GM23338 (cell line): Measurements from ENCODE around the gene UQCC3. TPM values are rescaled to one million over a fixed set of nuclear protein-coding genes. Genes with fewer than 3 reads are reported as not detected.

Source experiments
- ATAC-seq: fragments of 200-7000 bp; cut with Tn5 transposase; 3 replicates; pipeline ENCODE4 v1.9.1; 2020
- DNase-seq: peaks from one replicate; pipeline ENCODE4 v3.0.0-alpha.2; 2015; ENCODE audit warnings: low spot score
- H2AFZ ChIP-seq: fragments of 200-600 bp; sonication (generic); 2 replicates; pipeline ENCODE4 v1.8.0; 2016; ENCODE audit warnings: antibody characterized with exemption, mild to moderate bottlenecking, moderate library complexity
- H3F3A ChIP-seq: fragments of 200-600 bp; sonication (generic); replicated peaks from 2 replicates; pipeline ENCODE4 v1.8.0; 2017; ENCODE audit warnings: antibody characterized with exemption, mixed run types, low read depth
- H3K27ac ChIP-seq: fragments of 200-600 bp; sonication (generic); 2 replicates; pipeline ENCODE4 v1.6.1; 2016; ENCODE audit warnings: low read depth
- H3K27me3 ChIP-seq: fragments of 200-600 bp; sonication (generic); 2 replicates; pipeline ENCODE4 v1.8.0; 2016; ENCODE audit warnings: mild to moderate bottlenecking, mixed run types, moderate library complexity; ENCODE audit not compliant: insufficient read depth
- H3K36me3 ChIP-seq: fragments of 200-600 bp; sonication (generic); 2 replicates; pipeline ENCODE4 v1.8.0; 2016; ENCODE audit warnings: mild to moderate bottlenecking; ENCODE audit not compliant: insufficient read depth
- H3K4me1 ChIP-seq: fragments of 200-600 bp; sonication (generic); 2 replicates; pipeline ENCODE4 v1.8.0; 2016; ENCODE audit warnings: mild to moderate bottlenecking, moderate library complexity; ENCODE audit not compliant: insufficient read depth
- H3K4me2 ChIP-seq: fragments of 200-600 bp; sonication (generic); 2 replicates; pipeline ENCODE4 v1.7.1; 2017; ENCODE audit warnings: mixed run types
- H3K4me3 ChIP-seq: fragments of 200-600 bp; sonication (generic); 2 replicates; pipeline ENCODE4 v1.6.1; 2016; ENCODE audit warnings: mixed run types
- H3K79me2 ChIP-seq: fragments of 200-600 bp; sonication (generic); replicated peaks from 2 replicates; pipeline ENCODE4 v1.8.0; 2017; ENCODE audit warnings: mild to moderate bottlenecking; ENCODE audit not compliant: insufficient read depth
- H3K9me2 ChIP-seq: fragments of 200-600 bp; sonication (generic); 2 replicates; pipeline ENCODE4 v1.8.0; 2017; ENCODE audit not compliant: insufficient read depth
- H4K20me1 ChIP-seq: fragments of 200-600 bp; sonication (generic); replicated peaks from 2 replicates; pipeline ENCODE4 v1.8.0; 2017; ENCODE audit warnings: mild to moderate bottlenecking; ENCODE audit not compliant: insufficient read depth
- H3K27ac Mint-ChIP-seq: 2 replicates; pipeline ENCODE4 v1.8.0; 2020; ENCODE audit warnings: inconsistent platforms, mild to moderate bottlenecking, moderate library complexity, mixed read lengths
- H3K27me3 Mint-ChIP-seq: 3 replicates; pipeline ENCODE4 v1.8.0; 2022; ENCODE audit warnings: low read depth, mild to moderate bottlenecking, moderate library complexity, mixed read lengths, inconsistent platforms; ENCODE audit not compliant: insufficient read depth, poor library complexity
- H3K36me3 Mint-ChIP-seq: 3 replicates; pipeline ENCODE4 v1.8.0; 2021; ENCODE audit warnings: low read depth, mild to moderate bottlenecking, inconsistent platforms, moderate library complexity, mixed read lengths
- H3K4me1 Mint-ChIP-seq: 3 replicates; pipeline ENCODE4 v1.8.0; 2020; ENCODE audit warnings: mild to moderate bottlenecking, inconsistent platforms, mixed read lengths
- H3K4me3 Mint-ChIP-seq: 3 replicates; pipeline ENCODE4 v1.8.0; 2021; ENCODE audit warnings: moderate library complexity, mild to moderate bottlenecking, inconsistent platforms, mixed read lengths
- H3K9me3 Mint-ChIP-seq: 3 replicates; pipeline ENCODE4 v1.8.0; 2020; ENCODE audit warnings: moderate library complexity, mild to moderate bottlenecking, inconsistent platforms, mixed read lengths
- CREB1 ChIP-seq: fragments of 250-450 bp; sonication (Bioruptor Pico); IDR thresholded peaks from 2 replicates; pipeline ENCODE4 v1.5.0; 2020; ENCODE audit warnings: low read depth, mild to moderate bottlenecking, moderate library complexity
- EZH2 ChIP-seq: fragments of 200-600 bp; sonication (generic); IDR thresholded peaks from one replicate; pipeline ENCODE4 v1.8.0; 2017; ENCODE audit warnings: antibody characterized with exemption, mild to moderate bottlenecking, low read depth; ENCODE audit not compliant: unreplicated experiment
- EZH2phosphoT487 ChIP-seq: fragments of 200-600 bp; sonication (generic); IDR thresholded peaks from one replicate; pipeline ENCODE4 v1.8.1; 2018; ENCODE audit warnings: antibody characterized with exemption; ENCODE audit not compliant: unreplicated experiment
- NANOG ChIP-seq: IDR thresholded peaks from 2 replicates; pipeline ENCODE4 v1.6.1; 2016; ENCODE audit warnings: antibody characterized with exemption, borderline replicate concordance
- POLR2AphosphoS5 ChIP-seq: IDR thresholded peaks from 2 replicates; pipeline ENCODE4 v1.6.1; 2016; ENCODE audit warnings: antibody characterized with exemption, low read depth
- STAT1 ChIP-seq: IDR thresholded peaks from one replicate; pipeline ENCODE4 v1.6.1; 2016; ENCODE audit warnings: antibody characterized with exemption; ENCODE audit not compliant: unreplicated experiment
- ZNF462 ChIP-seq: fragments of 250-450 bp; sonication (Bioruptor Pico); IDR thresholded peaks from 2 replicates; pipeline ENCODE4 v1.5.0; 2020; ENCODE audit warnings: mild to moderate bottlenecking, moderate library complexity
- polyA plus RNA-seq: library from polyadenylated mRNA; unstranded; fragments of >200 nt; fragmentation: Nextera tagmentation; extraction: Ambion mirVana; gene quantifications from 2 replicates; pipeline ENCODE4 v1.2.1, GENCODE V29; 2016
- total RNA-seq: library from RNA; depleted of rRNA; stranded (reverse); fragments of >200 nt; shearing (Covaris generic); gene quantifications from 2 replicates; pipeline ENCODE4 v1.2.3, GENCODE V29; 2014
- TF ChIP-seq, protein P1 (sequence below): IDR thresholded peaks from one replicate; pipeline ENCODE4 v1.6.1; 2018; ENCODE audit warnings: antibody characterized with exemption; ENCODE audit not compliant: unreplicated experiment

UQCC3 gene
- total and polyA plus RNA-seq, 2 experiments from 2014 or later = 13.0 to 54.7 TPM

- Histone ChIP-seq H3F3A (0 out of 2 replicates have a peak, but pooled peaks cover 16% of the 10 kb centered on the region), H4K20me1 (peaks cover 23% of the 10 kb centered on the region), H3K4me3 (peak overlapping the region; percentile 100), H3K4me1 (no peaks in the 10 kb centered on the region; the same call in 1 of the 2 replicates), H3K4me2 (peak overlapping the region; percentile 100), H2AFZ (no peak overlapping the region), H3K36me3 (peaks cover 10% of the 10 kb centered on the region; the same call in 1 of the 2 replicates), H3K27me3 (no peaks in the 10 kb centered on the region), H3K79me2 (peaks cover 46% of the 10 kb centered on the region), H3K9me2 (no peaks in the 10 kb centered on the region), H3K27ac (peak overlapping the region; percentile 96)
- H3K27me3 Mint-ChIP-seq = peaks cover 11% of the 10 kb centered on the region
- DNase-seq (no peak), ATAC-seq (no peak)
- H3K4me3 Mint-ChIP-seq = peak overlapping the region; percentile 99
- H3K9me3 Mint-ChIP-seq = peaks cover 2% of the 10 kb centered on the region; the same call in 1 of the 3 replicates
- TF ChIP-seq ZNF462 (no peak), EZH2 (no peak), CREB1 (CRISPR knock-in tag) (no peak), POLR2AphosphoS5 (no peak), STAT1 (no peak), EZH2phosphoT487 (no peak), NANOG (no peak)
- TF ChIP-seq, protein P1, sequence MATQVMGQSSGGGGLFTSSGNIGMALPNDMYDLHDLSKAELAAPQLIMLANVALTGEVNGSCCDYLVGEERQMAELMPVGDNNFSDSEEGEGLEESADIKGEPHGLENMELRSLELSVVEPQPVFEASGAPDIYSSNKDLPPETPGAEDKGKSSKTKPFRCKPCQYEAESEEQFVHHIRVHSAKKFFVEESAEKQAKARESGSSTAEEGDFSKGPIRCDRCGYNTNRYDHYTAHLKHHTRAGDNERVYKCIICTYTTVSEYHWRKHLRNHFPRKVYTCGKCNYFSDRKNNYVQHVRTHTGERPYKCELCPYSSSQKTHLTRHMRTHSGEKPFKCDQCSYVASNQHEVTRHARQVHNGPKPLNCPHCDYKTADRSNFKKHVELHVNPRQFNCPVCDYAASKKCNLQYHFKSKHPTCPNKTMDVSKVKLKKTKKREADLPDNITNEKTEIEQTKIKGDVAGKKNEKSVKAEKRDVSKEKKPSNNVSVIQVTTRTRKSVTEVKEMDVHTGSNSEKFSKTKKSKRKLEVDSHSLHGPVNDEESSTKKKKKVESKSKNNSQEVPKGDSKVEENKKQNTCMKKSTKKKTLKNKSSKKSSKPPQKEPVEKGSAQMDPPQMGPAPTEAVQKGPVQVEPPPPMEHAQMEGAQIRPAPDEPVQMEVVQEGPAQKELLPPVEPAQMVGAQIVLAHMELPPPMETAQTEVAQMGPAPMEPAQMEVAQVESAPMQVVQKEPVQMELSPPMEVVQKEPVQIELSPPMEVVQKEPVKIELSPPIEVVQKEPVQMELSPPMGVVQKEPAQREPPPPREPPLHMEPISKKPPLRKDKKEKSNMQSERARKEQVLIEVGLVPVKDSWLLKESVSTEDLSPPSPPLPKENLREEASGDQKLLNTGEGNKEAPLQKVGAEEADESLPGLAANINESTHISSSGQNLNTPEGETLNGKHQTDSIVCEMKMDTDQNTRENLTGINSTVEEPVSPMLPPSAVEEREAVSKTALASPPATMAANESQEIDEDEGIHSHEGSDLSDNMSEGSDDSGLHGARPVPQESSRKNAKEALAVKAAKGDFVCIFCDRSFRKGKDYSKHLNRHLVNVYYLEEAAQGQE = no peak
- peaks cover 12% of the 10 kb centered on the region for H3K4me1 Mint-ChIP-seq
- H3K27ac Mint-ChIP-seq = peak overlapping the region; percentile 98
- H3K36me3 Mint-ChIP-seq = peaks cover 39% of the 10 kb centered on the region
These were observed 25.9 kb upstream of the UQCC3 start for GRCh38 chr11:62645671-62645945.
